A549 (cell line): Measurements from ENCODE around the gene TDRD12. TPM values are rescaled to one million over a fixed set of nuclear protein-coding genes. Genes with fewer than 3 reads are reported as not detected.

Experiments
- ATAC-seq, 2 experiments: fragments of 200-7000 bp in 1 of 2; fragments of >200 bp in 1 of 2; cut with Nextera tagmentation in 1 of 2; cut with Tn5 transposase in 1 of 2; 3 replicates each; pipeline versions ENCODE4 v1.8.0 to v1.9.1; 2018 to 2020; ENCODE audit warnings: mild to moderate bottlenecking in 1 of 2, moderate library complexity in 1 of 2
- CTCF ChIA-PET: fragments of 300-600 bp; sonication (Branson Sonifier 250); formaldehyde crosslinking; extraction: SDS; loops from one replicate; lab custom pipeline; 2021; ENCODE audit warnings: antibody characterized with exemption, inconsistent platforms; lab: Yijun Ruan, JAX
- POLR2A ChIA-PET: fragments of 350-600 bp; formaldehyde crosslinking; extraction: SDS; loops from one replicate; lab custom pipeline; 2021; ENCODE audit warnings: antibody characterized with exemption, inconsistent platforms; lab: Yijun Ruan, JAX
- DNase-seq, 2 experiments: peaks; one replicate each; pipeline versions ENCODE4 v3.0.0 to v3.0.0-alpha.2; 2011 to 2016; ENCODE audit warnings: low read depth in 1 of 2, low spot score in 1 of 2
- FAIRE-seq: peaks from 2 replicates; lab custom pipeline; 2011; peaks lifted over from hg19 to GRCh38; lab: Jason Lieb, UNC
- H3K27ac ChIP-seq, 2 experiments: fragments of >200 bp; sonication (Bioruptor Twin); formaldehyde crosslinking; 3 replicates each; pipeline ENCODE4 v1.5.1; 2016 to 2017
- H3K4me1 ChIP-seq: fragments of >200 bp; sonication (Bioruptor Twin); formaldehyde crosslinking; 3 replicates; pipeline ENCODE4 v1.6.1; 2016
- H3K4me2 ChIP-seq: fragments of >200 bp; sonication (Bioruptor Twin); formaldehyde crosslinking; 3 replicates; pipeline ENCODE4 v1.6.1; 2016
- H3K4me3 ChIP-seq: fragments of >200 bp; sonication (Bioruptor Twin); formaldehyde crosslinking; 3 replicates; pipeline ENCODE4 v1.5.1; 2016
- H3K9me3 ChIP-seq: fragments of >200 bp; sonication (Bioruptor Twin); formaldehyde crosslinking; 3 replicates; pipeline ENCODE4 v1.6.1; 2016
- CBX2 ChIP-seq: fragments of 200-600 bp; sonication (generic); IDR thresholded peaks from 2 replicates; pipeline ENCODE4 v1.6.1; 2016; ENCODE audit warnings: low read depth, mild to moderate bottlenecking, borderline replicate concordance
- CBX8 ChIP-seq: fragments of 200-600 bp; sonication (generic); IDR thresholded peaks from 2 replicates; pipeline ENCODE4 v1.6.1; 2016
- CEBPB ChIP-seq, 2 experiments: fragments of >200 bp in 1 of 2; sonication (Bioruptor Twin) in 1 of 2; formaldehyde crosslinking in 1 of 2; IDR thresholded peaks; 2 replicates each; pipeline ENCODE4 v1.6.1; 2012 to 2016
- CHD4 ChIP-seq: fragments of 200-600 bp; sonication (generic); IDR thresholded peaks from 2 replicates; pipeline ENCODE4 v1.6.1; 2016; ENCODE audit warnings: antibody characterized with exemption, mild to moderate bottlenecking, borderline replicate concordance
- FOXS1 ChIP-seq: fragments of 250-450 bp; sonication (Bioruptor Pico); IDR thresholded peaks from 2 replicates; pipeline ENCODE4 v1.5.0; 2020; ENCODE audit warnings: mild to moderate bottlenecking, moderate library complexity
- HDAC2 ChIP-seq: fragments of 200-600 bp; sonication (generic); IDR thresholded peaks from 2 replicates; pipeline ENCODE4 v1.6.1; 2016
- HEYL ChIP-seq: fragments of 250-450 bp; sonication (Bioruptor Pico); IDR thresholded peaks from 2 replicates; pipeline ENCODE4 v1.8.0; 2021; ENCODE audit warnings: mild to moderate bottlenecking, moderate library complexity
- HOXB5 ChIP-seq: fragments of 250-450 bp; sonication (Bioruptor Pico); IDR thresholded peaks from 2 replicates; pipeline ENCODE4 v1.5.0; 2020; ENCODE audit warnings: mild to moderate bottlenecking, moderate library complexity
- JUN ChIP-seq, 2 experiments: fragments of >200 bp; sonication (Bioruptor Twin); formaldehyde crosslinking; IDR thresholded peaks; 2 replicates in 1 of 2; 3 replicates in 1 of 2; pipeline ENCODE4 v1.6.1; 2016 to 2017
- KDM5A ChIP-seq: fragments of 200-600 bp; sonication (generic); IDR thresholded peaks from 2 replicates; pipeline ENCODE4 v1.6.1; 2016; ENCODE audit warnings: antibody characterized with exemption, mild to moderate bottlenecking
- MAZ ChIP-seq: fragments of 150-350 bp; IDR thresholded peaks from 2 replicates; pipeline ENCODE4 v1.6.1; 2014; ENCODE audit warnings: antibody characterized with exemption, low read depth, low read length, borderline replicate concordance
- MYC ChIP-seq: IDR thresholded peaks from 2 replicates; pipeline ENCODE4 v1.6.1; 2012; ENCODE audit warnings: mild to moderate bottlenecking, inconsistent platforms, low read length, improper control_type of control experiment, borderline replicate concordance
- NFE2L2 ChIP-seq: fragments of 150-350 bp; conservative IDR thresholded peaks from 2 replicates; pipeline ENCODE4 v1.6.1; 2014; ENCODE audit warnings: low read length
- PHF8 ChIP-seq: fragments of 200-600 bp; sonication (generic); IDR thresholded peaks from 2 replicates; pipeline ENCODE4 v1.6.1; 2016; ENCODE audit warnings: low read depth, mild to moderate bottlenecking, antibody characterized with exemption, moderate library complexity, borderline replicate concordance
- RCOR1 ChIP-seq: fragments of 150-350 bp; IDR thresholded peaks from 2 replicates; pipeline ENCODE4 v1.6.1; 2014; ENCODE audit warnings: antibody characterized with exemption, low read length, low read depth
- RNF2 ChIP-seq: fragments of 200-600 bp; sonication (generic); IDR thresholded peaks from 2 replicates; pipeline ENCODE4 v1.6.1; 2016; ENCODE audit warnings: low read depth, mild to moderate bottlenecking, antibody characterized with exemption, moderate library complexity, borderline replicate concordance
- SREBF2 ChIP-seq: fragments of 450-650 bp; IDR thresholded peaks from 2 replicates; pipeline ENCODE4 v1.6.1; 2014; ENCODE audit warnings: mild to moderate bottlenecking, moderate library complexity
- TFCP2L1 ChIP-seq: fragments of 250-450 bp; sonication (Bioruptor Pico); IDR thresholded peaks from 2 replicates; pipeline ENCODE4 v1.5.0; 2021; ENCODE audit warnings: mild to moderate bottlenecking
- TP53 ChIP-seq: fragments of 250-450 bp; sonication (Bioruptor Pico); IDR thresholded peaks from 2 replicates; pipeline ENCODE4 v1.5.0; 2021; ENCODE audit warnings: mild to moderate bottlenecking, moderate library complexity
- ZFP36 ChIP-seq: fragments of 450-650 bp; IDR thresholded peaks from 2 replicates; pipeline ENCODE4 v1.6.1; 2014; ENCODE audit warnings: borderline replicate concordance; ENCODE audit not compliant: partially characterized antibody
- ZNF302 ChIP-seq: fragments of 250-450 bp; sonication (Bioruptor Pico); IDR thresholded peaks from 2 replicates; pipeline ENCODE4 v1.9.0; 2021; ENCODE audit warnings: inconsistent platforms, mild to moderate bottlenecking, moderate library complexity
- WGBS: methylation state at CpG from one replicate; pipeline ENCODE4 v1.1.6; 2017; ENCODE audit errors: missing lambda C conversion rate; 5-methylcytosine and 5-hydroxymethylcytosine counted together
- polyA plus RNA-seq, 4 experiments: library from polyadenylated mRNA; depleted of rRNA in 3 of 4; stranded (reverse); fragments of >200 nt; fragmentation: RNase III in 1 of 4; extraction: RNeasy Plus Mini Kit Qiagen cat#74134 plus additional on column Dnase treatment in 1 of 4; gene quantifications; 2 replicates in 3 of 4; 3 replicates in 1 of 4; pipeline ENCODE4 v1.2.3, GENCODE V29; 2011 to 2017
- TF ChIP-seq, protein P1 (sequence below): fragments of 250-450 bp; sonication (Bioruptor Pico); IDR thresholded peaks from 2 replicates; pipeline ENCODE4 v1.5.0; 2020; ENCODE audit warnings: low read depth, mild to moderate bottlenecking, moderate library complexity
- TF ChIP-seq, protein P2 (sequence below): IDR thresholded peaks from 2 replicates; pipeline ENCODE4 v1.6.1; 2012
- TF ChIP-seq, protein P3 (sequence below): fragments of 150-350 bp; IDR thresholded peaks from 2 replicates; pipeline ENCODE4 v1.6.1; 2014; ENCODE audit warnings: low read depth, mild to moderate bottlenecking, low read length
- TF ChIP-seq, protein P4 (sequence below): fragments of >200 bp; sonication (Bioruptor Twin); formaldehyde crosslinking; IDR thresholded peaks from 3 replicates; pipeline ENCODE4 v1.6.1; 2016
- TF ChIP-seq, protein P5 (sequence below): fragments of 200-600 bp; sonication (generic); IDR thresholded peaks from 2 replicates; pipeline ENCODE4 v1.6.1; 2016; ENCODE audit warnings: antibody characterized with exemption, mild to moderate bottlenecking, moderate library complexity
- TF ChIP-seq, protein P6 (sequence below): fragments of >200 bp; sonication (Bioruptor Twin); formaldehyde crosslinking; IDR thresholded peaks from 3 replicates; pipeline ENCODE4 v1.5.1; 2016
- TF ChIP-seq, protein P7 (sequence below): IDR thresholded peaks from 2 replicates; pipeline ENCODE4 v1.6.1; 2012
- TF ChIP-seq, protein P8 (sequence below): fragments of 450-650 bp; IDR thresholded peaks from 2 replicates; pipeline ENCODE4 v1.6.1; 2014; ENCODE audit warnings: antibody characterized with exemption

The TDRD12 gene
- polyA plus RNA-seq, 2 of the 4 experiments (the other 2 are of a cell fraction) = 0.19 to 0.53 TPM

DNA sequence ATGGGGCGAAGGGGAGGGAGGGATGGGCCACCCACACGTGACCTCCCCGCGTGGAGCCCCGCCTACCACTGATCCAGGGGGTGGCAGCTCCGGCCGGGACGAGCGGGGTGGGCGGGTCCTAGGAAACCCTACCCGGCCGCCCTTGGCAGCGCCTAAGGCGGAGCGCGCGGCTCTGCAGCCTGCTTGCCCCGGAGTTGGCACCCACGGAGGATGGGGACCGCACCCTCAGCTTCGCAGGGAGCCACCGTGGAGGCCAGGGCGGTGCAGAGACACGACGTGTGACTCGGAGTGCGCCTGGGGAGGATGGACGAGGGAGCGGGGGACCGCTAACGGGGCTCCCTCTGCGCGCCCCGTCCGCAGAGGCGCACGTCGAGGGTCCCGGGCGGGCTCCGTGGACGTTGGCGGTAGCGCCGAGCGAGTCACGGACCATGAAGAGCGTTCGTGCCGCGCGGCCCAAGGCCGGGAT is 43.8 kb upstream of the TDRD12 start, which contains the start of gene RGS9BP:
Gene RGS9BP (plus strand): TSS at position 129 of the 466 bp plus-strand sequence. CDS start 416 bp downstream, outside the sequence.
- FAIRE-seq = no peak
- POLR2A ChIA-PET = interaction anchor here (0.5 to 2.2 kb wide), 8 partner anchors 16 to 501 kb away, joined by 3 to 24 read pairs (median 4); partner anchors contain the start of genes DPY19L3, NUDT19, PDCD5 and RHPN2
- Histone ChIP-seq H3K4me2 (peak within 1 kb of the TSS; percentile 85), H3K4me1 (peaks cover 10% of the 10 kb centered on the region), H3K27ac (peak within 1 kb of the TSS; percentile 82 to 88), H3K9me3 (no peaks in the 10 kb centered on the region; the same call in 2 of the 3 replicates), H3K4me3 (peak within 1 kb of the TSS; percentile 84)
- peak; percentile 88 to 92 for DNase-seq
- WGBS = 8% methylated on average over 39 of the region's 53 CpGs
- CTCF ChIA-PET = interaction anchor here (1.0 to 2.2 kb wide), 12 partner anchors 8 to 509 kb away, joined by 3 to 9 read pairs (median 4); partner anchors contain the start of gene NUDT19
- ATAC-seq = peak; percentile 69 to 86
- TF ChIP-seq KDM5A = no peak
- no peak for TF ChIP-seq NFE2L2
- TF ChIP-seq HOXB5 (CRISPR knock-in tag) = peak; percentile 39; the same call in 1 of the 2 replicates
- no peak for TF ChIP-seq CBX8
- 0 out of 2 replicates have a peak, but pooled peaks have one; percentile 68 for TF ChIP-seq CHD4
- TF ChIP-seq, protein P1, sequence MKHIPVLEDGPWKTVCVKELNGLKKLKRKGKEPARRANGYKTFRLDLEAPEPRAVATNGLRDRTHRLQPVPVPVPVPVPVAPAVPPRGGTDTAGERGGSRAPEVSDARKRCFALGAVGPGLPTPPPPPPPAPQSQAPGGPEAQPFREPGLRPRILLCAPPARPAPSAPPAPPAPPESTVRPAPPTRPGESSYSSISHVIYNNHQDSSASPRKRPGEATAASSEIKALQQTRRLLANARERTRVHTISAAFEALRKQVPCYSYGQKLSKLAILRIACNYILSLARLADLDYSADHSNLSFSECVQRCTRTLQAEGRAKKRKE (CRISPR knock-in tag) = no peak
- no peak for TF ChIP-seq MAZ
- TF ChIP-seq RCOR1 = no peak
- no peak for TF ChIP-seq HEYL
- no peak for TF ChIP-seq ZFP36
- TF ChIP-seq, protein P2, sequence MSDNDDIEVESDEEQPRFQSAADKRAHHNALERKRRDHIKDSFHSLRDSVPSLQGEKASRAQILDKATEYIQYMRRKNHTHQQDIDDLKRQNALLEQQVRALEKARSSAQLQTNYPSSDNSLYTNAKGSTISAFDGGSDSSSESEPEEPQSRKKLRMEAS = no peak
- TF ChIP-seq ZNF302 (CRISPR knock-in tag) = no peak
- TF ChIP-seq, protein P3, sequence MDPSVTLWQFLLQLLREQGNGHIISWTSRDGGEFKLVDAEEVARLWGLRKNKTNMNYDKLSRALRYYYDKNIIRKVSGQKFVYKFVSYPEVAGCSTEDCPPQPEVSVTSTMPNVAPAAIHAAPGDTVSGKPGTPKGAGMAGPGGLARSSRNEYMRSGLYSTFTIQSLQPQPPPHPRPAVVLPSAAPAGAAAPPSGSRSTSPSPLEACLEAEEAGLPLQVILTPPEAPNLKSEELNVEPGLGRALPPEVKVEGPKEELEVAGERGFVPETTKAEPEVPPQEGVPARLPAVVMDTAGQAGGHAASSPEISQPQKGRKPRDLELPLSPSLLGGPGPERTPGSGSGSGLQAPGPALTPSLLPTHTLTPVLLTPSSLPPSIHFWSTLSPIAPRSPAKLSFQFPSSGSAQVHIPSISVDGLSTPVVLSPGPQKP = 0 out of 2 replicates have a peak, but pooled peaks have one; percentile 14
- TF ChIP-seq JUN (IDR thresholded peaks at IDR 0.05) = peak in 1 of 2 experiments; percentile 19; a peak in 2 of 5 replicates
- TF ChIP-seq FOXS1 (CRISPR knock-in tag) = no peak
- no peak for TF ChIP-seq SREBF2
- no peak for TF ChIP-seq CBX2
- no peak for TF ChIP-seq CEBPB (IDR thresholded peaks at IDR 0.05)
- no peak for TF ChIP-seq TFCP2L1 (CRISPR knock-in tag)
- TF ChIP-seq, protein P4, sequence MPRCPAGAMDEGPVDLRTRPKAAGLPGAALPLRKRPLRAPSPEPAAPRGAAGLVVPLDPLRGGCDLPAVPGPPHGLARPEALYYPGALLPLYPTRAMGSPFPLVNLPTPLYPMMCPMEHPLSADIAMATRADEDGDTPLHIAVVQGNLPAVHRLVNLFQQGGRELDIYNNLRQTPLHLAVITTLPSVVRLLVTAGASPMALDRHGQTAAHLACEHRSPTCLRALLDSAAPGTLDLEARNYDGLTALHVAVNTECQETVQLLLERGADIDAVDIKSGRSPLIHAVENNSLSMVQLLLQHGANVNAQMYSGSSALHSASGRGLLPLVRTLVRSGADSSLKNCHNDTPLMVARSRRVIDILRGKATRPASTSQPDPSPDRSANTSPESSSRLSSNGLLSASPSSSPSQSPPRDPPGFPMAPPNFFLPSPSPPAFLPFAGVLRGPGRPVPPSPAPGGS = no peak
- TF ChIP-seq, protein P5, sequence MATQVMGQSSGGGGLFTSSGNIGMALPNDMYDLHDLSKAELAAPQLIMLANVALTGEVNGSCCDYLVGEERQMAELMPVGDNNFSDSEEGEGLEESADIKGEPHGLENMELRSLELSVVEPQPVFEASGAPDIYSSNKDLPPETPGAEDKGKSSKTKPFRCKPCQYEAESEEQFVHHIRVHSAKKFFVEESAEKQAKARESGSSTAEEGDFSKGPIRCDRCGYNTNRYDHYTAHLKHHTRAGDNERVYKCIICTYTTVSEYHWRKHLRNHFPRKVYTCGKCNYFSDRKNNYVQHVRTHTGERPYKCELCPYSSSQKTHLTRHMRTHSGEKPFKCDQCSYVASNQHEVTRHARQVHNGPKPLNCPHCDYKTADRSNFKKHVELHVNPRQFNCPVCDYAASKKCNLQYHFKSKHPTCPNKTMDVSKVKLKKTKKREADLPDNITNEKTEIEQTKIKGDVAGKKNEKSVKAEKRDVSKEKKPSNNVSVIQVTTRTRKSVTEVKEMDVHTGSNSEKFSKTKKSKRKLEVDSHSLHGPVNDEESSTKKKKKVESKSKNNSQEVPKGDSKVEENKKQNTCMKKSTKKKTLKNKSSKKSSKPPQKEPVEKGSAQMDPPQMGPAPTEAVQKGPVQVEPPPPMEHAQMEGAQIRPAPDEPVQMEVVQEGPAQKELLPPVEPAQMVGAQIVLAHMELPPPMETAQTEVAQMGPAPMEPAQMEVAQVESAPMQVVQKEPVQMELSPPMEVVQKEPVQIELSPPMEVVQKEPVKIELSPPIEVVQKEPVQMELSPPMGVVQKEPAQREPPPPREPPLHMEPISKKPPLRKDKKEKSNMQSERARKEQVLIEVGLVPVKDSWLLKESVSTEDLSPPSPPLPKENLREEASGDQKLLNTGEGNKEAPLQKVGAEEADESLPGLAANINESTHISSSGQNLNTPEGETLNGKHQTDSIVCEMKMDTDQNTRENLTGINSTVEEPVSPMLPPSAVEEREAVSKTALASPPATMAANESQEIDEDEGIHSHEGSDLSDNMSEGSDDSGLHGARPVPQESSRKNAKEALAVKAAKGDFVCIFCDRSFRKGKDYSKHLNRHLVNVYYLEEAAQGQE = no peak
- TF ChIP-seq TP53 = no peak
- peak; percentile 92 for TF ChIP-seq RNF2
- 0 out of 2 replicates have a peak, but pooled peaks have one; percentile 38 for TF ChIP-seq HDAC2
- TF ChIP-seq, protein P6, sequence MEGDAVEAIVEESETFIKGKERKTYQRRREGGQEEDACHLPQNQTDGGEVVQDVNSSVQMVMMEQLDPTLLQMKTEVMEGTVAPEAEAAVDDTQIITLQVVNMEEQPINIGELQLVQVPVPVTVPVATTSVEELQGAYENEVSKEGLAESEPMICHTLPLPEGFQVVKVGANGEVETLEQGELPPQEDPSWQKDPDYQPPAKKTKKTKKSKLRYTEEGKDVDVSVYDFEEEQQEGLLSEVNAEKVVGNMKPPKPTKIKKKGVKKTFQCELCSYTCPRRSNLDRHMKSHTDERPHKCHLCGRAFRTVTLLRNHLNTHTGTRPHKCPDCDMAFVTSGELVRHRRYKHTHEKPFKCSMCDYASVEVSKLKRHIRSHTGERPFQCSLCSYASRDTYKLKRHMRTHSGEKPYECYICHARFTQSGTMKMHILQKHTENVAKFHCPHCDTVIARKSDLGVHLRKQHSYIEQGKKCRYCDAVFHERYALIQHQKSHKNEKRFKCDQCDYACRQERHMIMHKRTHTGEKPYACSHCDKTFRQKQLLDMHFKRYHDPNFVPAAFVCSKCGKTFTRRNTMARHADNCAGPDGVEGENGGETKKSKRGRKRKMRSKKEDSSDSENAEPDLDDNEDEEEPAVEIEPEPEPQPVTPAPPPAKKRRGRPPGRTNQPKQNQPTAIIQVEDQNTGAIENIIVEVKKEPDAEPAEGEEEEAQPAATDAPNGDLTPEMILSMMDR = no peak
- TF ChIP-seq, protein P7, sequence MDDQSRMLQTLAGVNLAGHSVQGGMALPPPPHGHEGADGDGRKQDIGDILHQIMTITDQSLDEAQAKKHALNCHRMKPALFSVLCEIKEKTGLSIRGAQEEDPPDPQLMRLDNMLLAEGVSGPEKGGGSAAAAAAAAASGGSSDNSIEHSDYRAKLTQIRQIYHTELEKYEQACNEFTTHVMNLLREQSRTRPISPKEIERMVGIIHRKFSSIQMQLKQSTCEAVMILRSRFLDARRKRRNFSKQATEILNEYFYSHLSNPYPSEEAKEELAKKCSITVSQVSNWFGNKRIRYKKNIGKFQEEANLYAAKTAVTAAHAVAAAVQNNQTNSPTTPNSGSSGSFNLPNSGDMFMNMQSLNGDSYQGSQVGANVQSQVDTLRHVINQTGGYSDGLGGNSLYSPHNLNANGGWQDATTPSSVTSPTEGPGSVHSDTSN = no peak
- TF ChIP-seq PHF8 = 0 out of 2 replicates have a peak, but pooled peaks have one; percentile 4
- no peak; the same call in 1 of the 2 replicates for TF ChIP-seq MYC
- TF ChIP-seq, protein P8, sequence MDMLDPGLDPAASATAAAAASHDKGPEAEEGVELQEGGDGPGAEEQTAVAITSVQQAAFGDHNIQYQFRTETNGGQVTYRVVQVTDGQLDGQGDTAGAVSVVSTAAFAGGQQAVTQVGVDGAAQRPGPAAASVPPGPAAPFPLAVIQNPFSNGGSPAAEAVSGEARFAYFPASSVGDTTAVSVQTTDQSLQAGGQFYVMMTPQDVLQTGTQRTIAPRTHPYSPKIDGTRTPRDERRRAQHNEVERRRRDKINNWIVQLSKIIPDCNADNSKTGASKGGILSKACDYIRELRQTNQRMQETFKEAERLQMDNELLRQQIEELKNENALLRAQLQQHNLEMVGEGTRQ = peak; percentile 93
